GM12892 (cell line): ENCODE measurements around the gene MED29.

Experiments
- DNase-seq: peaks from one replicate; pipeline ENCODE4 v3.0.0; 2011; ENCODE audit not compliant: insufficient read length
- FAIRE-seq: peaks from 2 replicates; lab custom pipeline; 2011; peaks lifted over from hg19 to GRCh38; lab: Jason Lieb, UNC
- POLR2A ChIP-seq: IDR thresholded peaks from 2 replicates; pipeline ENCODE4 v1.6.1; 2011; ENCODE audit warnings: low read depth, low read length, control low read depth
- POLR2AphosphoS5 ChIP-seq: IDR thresholded peaks from 2 replicates; pipeline ENCODE4 v1.6.1; 2011; ENCODE audit warnings: low read depth, low read length, control low read depth
- TAF1 ChIP-seq: IDR thresholded peaks from 2 replicates; pipeline ENCODE4 v1.6.1; 2011; ENCODE audit warnings: low read depth, mild to moderate bottlenecking, control low read depth, low read length, borderline replicate concordance

The MED29 gene

DNA sequence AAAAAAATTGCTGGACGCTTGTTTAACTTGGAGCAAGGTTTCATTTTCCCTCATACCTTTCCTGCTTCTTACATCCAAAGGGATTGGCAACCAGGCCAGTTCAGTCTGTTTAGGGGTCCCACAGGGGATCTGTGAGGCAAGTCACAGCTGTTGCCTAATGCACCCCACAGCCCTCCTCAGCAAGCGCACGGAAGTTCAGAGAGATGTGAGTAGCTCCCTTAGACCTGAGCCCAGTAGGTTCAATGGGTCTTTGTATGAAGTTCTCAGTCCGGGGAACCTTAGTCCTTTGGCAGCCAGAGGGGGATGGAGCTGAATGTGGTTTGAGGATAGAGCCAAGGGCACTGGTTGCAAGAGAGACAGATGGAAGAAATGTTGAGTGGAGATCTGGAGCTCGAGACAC is 35.9 kb upstream of the MED29 start:
- TF ChIP-seq POLR2AphosphoS5 (no peak), POLR2A (no peak), TAF1 (no peak)
- no peak for DNase-seq
- no peak for FAIRE-seq

GRCh38 chr19:39356073-39356472 is 35.1 kb upstream of the MED29 start:
- FAIRE-seq (no peak), DNase-seq (no peak)
- TF ChIP-seq POLR2A = no peak

DNA sequence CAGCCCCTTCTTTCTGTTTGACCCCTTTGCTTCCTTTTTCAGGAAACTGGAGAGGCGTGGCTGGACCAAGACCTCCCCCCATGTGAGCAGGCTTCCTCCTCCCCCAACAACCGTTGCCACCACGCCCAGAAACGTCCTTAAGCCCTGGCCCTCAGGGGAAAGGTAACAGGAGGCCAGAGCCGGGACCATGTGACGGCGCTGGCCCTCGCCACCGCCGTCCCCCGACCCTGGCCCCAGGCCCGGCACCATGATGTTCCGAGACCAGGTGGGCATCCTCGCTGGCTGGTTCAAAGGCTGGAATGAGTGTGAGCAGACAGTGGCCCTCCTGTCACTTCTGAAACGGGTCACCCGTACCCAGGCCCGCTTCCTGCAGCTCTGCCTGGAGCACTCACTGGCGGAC is 34.5 kb upstream of the MED29 start:
- DNase-seq = no peak
- FAIRE-seq = no peak
- TF ChIP-seq POLR2AphosphoS5 = no peak
- TF ChIP-seq POLR2A = no peak
- no peak for TF ChIP-seq TAF1

GRCh38 chr19:39359026-39359425 is 32.2 kb upstream of the MED29 start:
- DNase-seq (no peak), FAIRE-seq (no peak)
- TF ChIP-seq TAF1 (no peak), POLR2AphosphoS5 (no peak), POLR2A (no peak)

- TF ChIP-seq POLR2A (no peak), POLR2AphosphoS5 (no peak), TAF1 (no peak)
- DNase-seq = no peak
- no peak for FAIRE-seq
These were observed 30.6 kb upstream of the MED29 start for GRCh38 chr19:39360599-39360998.

- TF ChIP-seq TAF1 (no peak), POLR2A (no peak), POLR2AphosphoS5 (no peak)
- DNase-seq (no peak), FAIRE-seq (no peak)
These were observed 28.2 kb upstream of the MED29 start for GRCh38 chr19:39362682-39363657.

DNA sequence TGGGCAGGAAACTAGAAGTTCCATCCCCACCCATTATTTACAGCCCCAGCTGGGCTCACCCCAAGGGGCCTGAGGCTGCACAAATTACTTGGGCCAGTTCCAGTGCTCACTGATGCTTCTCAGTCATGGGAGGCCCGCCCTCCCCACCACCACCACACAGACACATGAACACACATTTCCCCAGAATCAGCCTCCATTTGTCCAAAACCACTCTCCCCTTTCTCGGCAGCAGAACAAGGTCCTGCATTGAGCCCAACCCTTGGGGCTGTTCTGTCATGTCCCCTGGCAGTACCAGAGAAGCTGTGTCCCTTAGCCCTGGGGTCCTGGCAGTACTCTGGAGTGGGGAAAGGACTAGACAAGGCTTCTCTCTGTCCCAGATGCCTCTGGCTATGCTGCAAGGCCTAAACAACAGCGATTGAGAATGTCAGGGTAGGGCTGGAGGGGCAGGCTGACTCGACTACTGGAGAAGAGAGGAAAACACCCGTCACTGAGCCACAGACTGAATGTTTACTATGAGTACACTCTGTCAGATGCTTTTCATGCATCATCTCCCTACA is 27.2 kb upstream of the MED29 start:
- FAIRE-seq (peak; percentile 24), DNase-seq (no peak)
- no peak for TF ChIP-seq TAF1
- no peak for TF ChIP-seq POLR2AphosphoS5
- no peak for TF ChIP-seq POLR2A

- no peak for DNase-seq
- TF ChIP-seq POLR2AphosphoS5 (no peak), TAF1 (no peak), POLR2A (no peak)
- no peak for FAIRE-seq
These were observed 25.6 kb upstream of the MED29 start for GRCh38 chr19:39365531-39365930.

GRCh38 chr19:39369200-39369599 is 22.0 kb upstream of the MED29 start:
- DNase-seq (no peak), FAIRE-seq (no peak)
- TF ChIP-seq TAF1 (no peak), POLR2A (no peak), POLR2AphosphoS5 (no peak)

GRCh38 chr19:39370735-39371134 is 20.4 kb upstream of the MED29 start:
- no peak for DNase-seq
- no peak for FAIRE-seq
- TF ChIP-seq POLR2A = no peak
- no peak for TF ChIP-seq POLR2AphosphoS5
- TF ChIP-seq TAF1 = no peak

GRCh38 chr19:39372047-39372802 is 19.0 kb upstream of the MED29 start:
- TF ChIP-seq TAF1 (no peak), POLR2A (no peak), POLR2AphosphoS5 (no peak)
- no peak for DNase-seq
- FAIRE-seq = no peak

- no peak for DNase-seq
- TF ChIP-seq TAF1 = no peak
- no peak for TF ChIP-seq POLR2A
- TF ChIP-seq POLR2AphosphoS5 = no peak
- no peak for FAIRE-seq
These were observed 18.2 kb upstream of the MED29 start for GRCh38 chr19:39372941-39373340.
